Dermis microvascular lymphatic vessel endothelial cell (primary cell): ENCODE results near the gene RBP3. TPM values are rescaled to one million over a fixed set of nuclear protein-coding genes. Genes with fewer than 3 reads are reported as not detected.

ENCODE experiments used
- DNase-seq, 2 donors: peaks; one replicate each; pipeline versions ENCODE4 v3.0.0 to v3.0.0-alpha.2; 2010; ENCODE audit warnings: low read depth in 2 of 2
- total RNA-seq: library from RNA; depleted of rRNA; stranded (reverse); fragments of >200 nt; gene quantifications from 2 replicates; pipeline ENCODE4 v1.2.1, GENCODE V29; 2014

RBP3 gene
- total RNA-seq, 1 donor from 2014 or later = not detected

DNA sequence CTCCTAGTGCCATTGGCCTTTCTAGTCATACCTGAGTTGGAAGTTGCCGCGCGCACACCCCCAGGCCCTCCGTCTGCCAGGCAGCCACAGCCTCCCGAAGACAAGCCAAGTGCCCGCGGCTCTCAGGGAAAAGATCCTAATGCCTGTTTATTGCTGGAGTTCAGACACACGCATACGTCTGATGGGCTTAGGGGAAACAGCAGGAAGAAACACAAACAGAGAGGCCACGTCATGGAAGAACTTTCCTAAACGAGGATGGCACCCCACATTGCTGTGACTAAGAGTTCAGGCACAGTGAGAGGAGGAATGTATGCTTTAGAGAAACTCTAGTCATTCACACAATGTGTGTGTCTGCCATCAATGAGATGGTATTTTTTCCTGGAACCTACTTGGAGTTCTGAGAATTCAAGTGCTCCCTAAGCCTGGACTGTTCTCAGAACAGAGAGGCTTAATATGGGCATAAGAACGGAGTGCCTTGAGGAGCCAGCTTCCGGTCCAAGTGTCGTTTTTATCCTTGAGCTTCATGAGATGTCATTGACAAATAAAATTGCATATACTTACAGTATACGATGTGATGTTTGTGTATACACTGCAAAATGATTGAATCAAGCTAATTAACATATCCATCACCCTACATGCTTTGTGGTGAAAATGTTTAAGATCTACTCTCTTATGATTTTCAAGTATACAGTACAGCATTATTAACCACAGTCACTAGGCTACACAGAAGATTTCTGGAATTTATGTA is 11.6 kb upstream of the RBP3 start:
- peak in 1 of 2 donors; percentile 9 for DNase-seq

GRCh38 chr10:47337310-47337709 is 10.9 kb upstream of the RBP3 start:
- DNase-seq = no peak

DNA sequence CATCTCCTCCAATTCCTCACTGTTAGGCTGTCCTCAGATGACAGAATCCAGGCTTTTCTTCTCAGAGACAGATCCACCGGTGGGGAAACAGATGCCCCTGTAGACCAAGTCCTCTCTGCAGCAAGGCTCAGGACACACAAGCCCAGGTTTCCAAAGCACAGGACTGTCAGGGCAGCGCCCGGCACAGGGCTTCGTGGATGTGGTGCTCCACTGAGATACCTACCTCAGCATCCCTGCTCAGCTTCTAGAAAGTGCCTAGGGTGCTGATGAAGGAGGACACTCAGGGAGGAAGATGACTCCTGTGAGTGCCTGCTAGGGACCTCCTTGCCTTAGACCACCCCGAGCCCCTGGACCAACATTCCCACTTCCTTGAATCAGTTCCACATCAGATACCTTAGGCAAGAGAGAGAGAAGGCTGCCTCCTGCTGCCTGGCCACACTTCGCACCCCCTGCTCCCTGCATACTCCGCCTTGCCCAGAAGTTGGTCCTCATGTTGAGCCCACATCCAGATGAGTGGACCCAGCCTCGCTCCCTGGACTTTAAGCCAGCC is 8.9 kb upstream of the RBP3 start:
- no peak for DNase-seq

DNA sequence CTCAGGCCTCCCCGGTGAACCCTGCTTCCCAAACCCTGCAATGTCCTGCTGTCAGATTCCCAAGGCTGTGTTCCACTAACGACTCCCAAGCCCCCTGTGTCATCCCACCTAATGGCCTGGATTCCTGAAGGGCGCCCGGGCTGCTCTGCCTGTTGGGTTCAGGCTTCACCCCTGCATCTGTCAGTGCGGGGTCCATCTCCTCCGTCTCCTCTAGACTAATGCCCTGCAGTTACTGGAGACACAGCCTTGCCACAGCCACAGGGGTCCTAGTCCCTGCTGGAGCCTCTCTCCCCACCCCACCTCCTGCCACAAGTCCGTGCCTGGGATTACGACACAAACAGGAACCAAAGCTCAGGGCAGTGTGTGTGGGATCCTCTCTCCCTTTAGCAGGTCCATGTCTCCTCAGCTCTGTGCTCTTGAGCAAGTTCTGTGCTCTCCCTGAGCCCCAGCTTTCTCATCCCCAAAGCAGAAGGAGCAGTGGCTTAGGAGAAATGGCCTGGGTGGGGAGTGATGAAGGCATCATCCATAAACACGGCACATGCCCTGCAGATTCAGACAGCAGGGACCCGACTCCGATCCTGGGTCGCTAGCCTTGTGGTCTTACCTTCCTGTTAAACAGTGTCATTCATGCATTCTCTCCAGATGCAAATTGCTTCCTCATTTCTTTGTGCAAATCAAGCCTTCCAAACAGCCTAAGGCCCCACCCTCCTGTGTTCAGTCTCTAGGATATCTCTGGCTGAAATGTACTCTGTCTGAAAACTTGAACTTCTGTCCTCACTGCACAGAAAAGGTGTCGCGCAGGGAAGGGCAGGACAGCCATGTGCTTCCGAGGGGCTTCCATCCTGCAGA is 8.2 kb upstream of the RBP3 start:
- DNase-seq = no peak

- DNase-seq = peak; percentile 43 to 55
These were observed 7.5 kb upstream of the RBP3 start for GRCh38 chr10:47340608-47341170.

- no peak for DNase-seq
These were observed 2.9 kb upstream of the RBP3 start for GRCh38 chr10:47344996-47345870.

GRCh38 chr10:47346581-47347302 is 1.4 kb upstream of the RBP3 start:
- DNase-seq = no peak

- DNase-seq = no peak
These were observed 874 bp upstream of the RBP3 start for GRCh38 chr10:47347303-47347675.

DNA sequence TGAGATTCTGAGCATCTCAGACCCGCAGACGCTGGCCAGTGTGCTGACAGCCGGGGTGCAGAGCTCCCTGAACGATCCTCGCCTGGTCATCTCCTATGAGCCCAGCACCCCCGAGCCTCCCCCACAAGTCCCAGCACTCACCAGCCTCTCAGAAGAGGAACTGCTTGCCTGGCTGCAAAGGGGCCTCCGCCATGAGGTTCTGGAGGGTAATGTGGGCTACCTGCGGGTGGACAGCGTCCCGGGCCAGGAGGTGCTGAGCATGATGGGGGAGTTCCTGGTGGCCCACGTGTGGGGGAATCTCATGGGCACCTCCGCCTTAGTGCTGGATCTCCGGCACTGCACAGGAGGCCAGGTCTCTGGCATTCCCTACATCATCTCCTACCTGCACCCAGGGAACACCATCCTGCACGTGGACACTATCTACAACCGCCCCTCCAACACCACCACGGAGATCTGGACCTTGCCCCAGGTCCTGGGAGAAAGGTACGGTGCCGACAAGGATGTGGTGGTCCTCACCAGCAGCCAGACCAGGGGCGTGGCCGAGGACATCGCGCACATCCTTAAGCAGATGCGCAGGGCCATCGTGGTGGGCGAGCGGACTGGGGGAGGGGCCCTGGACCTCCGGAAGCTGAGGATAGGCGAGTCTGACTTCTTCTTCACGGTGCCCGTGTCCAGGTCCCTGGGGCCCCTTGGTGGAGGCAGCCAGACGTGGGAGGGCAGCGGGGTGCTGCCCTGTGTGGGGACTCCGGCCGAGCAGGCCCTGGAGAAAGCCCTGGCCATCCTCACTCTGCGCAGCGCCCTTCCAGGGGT is 703 bp downstream of the RBP3 start:
- DNase-seq = no peak

DNA sequence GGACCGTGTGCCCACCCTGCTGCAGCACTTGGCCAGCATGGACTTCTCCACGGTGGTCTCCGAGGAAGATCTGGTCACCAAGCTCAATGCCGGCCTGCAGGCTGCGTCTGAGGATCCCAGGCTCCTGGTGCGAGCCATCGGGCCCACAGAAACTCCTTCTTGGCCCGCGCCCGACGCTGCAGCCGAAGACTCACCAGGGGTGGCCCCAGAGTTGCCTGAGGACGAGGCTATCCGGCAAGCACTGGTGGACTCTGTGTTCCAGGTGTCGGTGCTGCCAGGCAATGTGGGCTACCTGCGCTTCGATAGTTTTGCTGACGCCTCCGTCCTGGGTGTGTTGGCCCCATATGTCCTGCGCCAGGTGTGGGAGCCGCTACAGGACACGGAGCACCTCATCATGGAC is 1.4 kb downstream of the RBP3 start:
- DNase-seq = no peak

GRCh38 chr10:47349941-47350371 is 1.8 kb downstream of the RBP3 start:
- DNase-seq = no peak

DNA sequence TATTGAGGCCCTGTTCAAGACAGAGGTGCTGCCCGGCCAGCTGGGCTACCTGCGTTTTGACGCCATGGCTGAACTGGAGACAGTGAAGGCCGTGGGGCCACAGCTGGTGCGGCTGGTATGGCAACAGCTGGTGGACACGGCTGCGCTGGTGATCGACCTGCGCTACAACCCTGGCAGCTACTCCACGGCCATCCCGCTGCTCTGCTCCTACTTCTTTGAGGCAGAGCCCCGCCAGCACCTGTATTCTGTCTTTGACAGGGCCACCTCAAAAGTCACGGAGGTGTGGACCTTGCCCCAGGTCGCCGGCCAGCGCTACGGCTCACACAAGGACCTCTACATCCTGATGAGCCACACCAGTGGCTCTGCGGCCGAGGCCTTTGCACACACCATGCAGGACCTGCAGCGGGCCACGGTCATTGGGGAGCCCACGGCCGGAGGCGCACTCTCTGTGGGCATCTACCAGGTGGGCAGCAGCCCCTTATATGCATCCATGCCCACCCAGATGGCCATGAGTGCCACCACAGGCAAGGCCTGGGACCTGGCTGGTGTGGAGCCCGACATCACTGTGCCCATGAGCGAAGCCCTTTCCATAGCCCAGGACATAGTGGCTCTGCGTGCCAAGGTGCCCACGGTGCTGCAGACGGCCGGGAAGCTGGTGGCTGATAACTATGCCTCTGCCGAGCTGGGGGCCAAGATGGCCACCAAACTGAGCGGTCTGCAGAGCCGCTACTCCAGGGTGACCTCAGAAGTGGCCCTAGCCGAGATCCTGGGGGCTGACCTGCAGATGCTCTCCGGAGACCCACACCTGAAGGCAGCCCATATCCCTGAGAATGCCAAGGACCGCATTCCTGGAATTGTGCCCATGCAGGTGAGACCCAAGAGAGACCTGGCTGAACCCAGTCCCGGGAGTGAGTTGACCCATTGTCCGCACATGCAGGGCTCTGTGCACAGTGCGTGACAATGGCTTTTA is 2.8 kb downstream of the RBP3 start:
- DNase-seq = no peak

- no peak for DNase-seq
These were observed 4.0 kb downstream of the RBP3 start for GRCh38 chr10:47351899-47352815.

GRCh38 chr10:47353351-47353750 is 5.2 kb downstream of the RBP3 start:
- no peak for DNase-seq

GRCh38 chr10:47354165-47354564 is 6.0 kb downstream of the RBP3 start:
- DNase-seq = no peak

DNA sequence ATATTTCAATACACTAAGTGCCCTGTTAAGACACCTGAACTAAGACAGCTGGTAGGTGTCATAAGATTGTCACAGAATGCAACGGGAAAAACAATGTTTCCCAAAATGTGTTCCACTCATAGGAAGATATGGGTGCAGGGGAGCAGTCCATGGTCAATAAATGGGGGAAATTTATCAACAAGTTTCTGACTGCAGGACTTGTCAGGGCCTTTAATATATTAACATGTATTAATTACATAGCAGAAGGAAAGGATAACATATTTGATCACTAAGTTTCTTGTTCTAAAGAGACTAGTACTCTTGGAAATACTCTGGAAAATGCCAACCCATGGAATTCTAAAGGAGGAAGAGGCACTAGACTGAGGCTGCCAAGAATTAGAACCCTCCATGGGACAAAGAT is 6.7 kb downstream of the RBP3 start:
- DNase-seq = no peak

DNA sequence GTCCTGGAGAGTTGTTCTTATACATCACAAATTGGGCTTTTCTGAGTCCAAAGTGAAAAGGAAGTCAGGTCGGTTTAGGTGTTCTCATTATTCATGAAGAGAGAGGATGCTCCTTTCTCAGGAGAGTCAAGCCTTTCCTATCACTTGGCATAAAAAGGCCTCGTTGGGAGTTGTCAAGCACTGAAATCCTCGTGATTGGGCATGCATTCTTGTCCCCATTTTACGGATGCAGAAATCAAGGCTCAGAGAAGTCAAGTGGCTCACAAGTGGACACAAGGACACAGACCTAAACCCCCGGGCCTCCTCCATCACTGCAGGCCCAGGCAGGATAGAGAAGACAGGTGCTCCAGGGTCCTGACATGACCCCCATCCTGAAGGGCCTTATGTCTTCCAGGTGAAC is 8.5 kb downstream of the RBP3 start:
- no peak for DNase-seq
